HepG2 (cell line): Measurements from ENCODE around the gene OR2A5. TPM values are rescaled to one million over a fixed set of nuclear protein-coding genes. Genes with fewer than 3 reads are reported as not detected.

Experiments used
- MTA3 ChIP-seq: sonication (generic); formaldehyde crosslinking; IDR thresholded peaks from 2 replicates; pipeline ENCODE4 v1.4.0; 2020; ENCODE audit warnings: missing genetic modification reagents
- TGIF2 ChIP-seq: IDR thresholded peaks from 2 replicates; pipeline ENCODE4 v1.6.1; 2016; ENCODE audit warnings: control low read depth, missing compliant biosample characterization
- ZBTB2 ChIP-seq: sonication (generic); formaldehyde crosslinking; IDR thresholded peaks from 2 replicates; pipeline ENCODE4 v1.8.0; 2022; ENCODE audit warnings: low read depth, missing genetic modification reagents
- ZNF768 ChIP-seq: sonication (generic); formaldehyde crosslinking; IDR thresholded peaks from 2 replicates; pipeline ENCODE4 v1.4.0; 2020; ENCODE audit warnings: missing genetic modification reagents
- ZNF781 ChIP-seq: sonication (generic); formaldehyde crosslinking; IDR thresholded peaks from 2 replicates; pipeline ENCODE4 v1.5.1; 2020; ENCODE audit warnings: borderline replicate concordance, mild to moderate bottlenecking, missing genetic modification reagents; ENCODE audit errors: not compliant biosample characterization
- polyA plus RNA-seq, 8 experiments: library from polyadenylated mRNA; depleted of rRNA in 3 of 8; stranded (reverse) in 7 of 8; unstranded in 1 of 8; fragments of >200 nt; fragmentation: Illumina TruSeq in 4 of 8; extraction: Trizol in 4 of 8; gene quantifications; 2 replicates each; pipeline versions ENCODE4 v1.2.1 to v1.2.3, GENCODE V29; 2011 to 2016; ENCODE audit warnings: low read depth in 4 of 8, missing spikeins in 1 of 8, mixed read lengths in 1 of 8; ENCODE audit not compliant: insufficient read depth in 1 of 8
- small RNA-seq, 3 experiments: library from RNA; depleted of rRNA; stranded (forward); fragments of <200 nt; gene quantifications; one replicate each; pipeline ENCODE3, GENCODE V24; 2012; ENCODE audit warnings: low read depth in 2 of 3, low replicate concordance in 1 of 3; ENCODE audit not compliant: insufficient read length in 3 of 3, insufficient read depth in 2 of 3
- total RNA-seq, 5 experiments: library from RNA; depleted of rRNA; stranded (reverse); fragments of >200 nt; fragmentation: Illumina TruSeq; extraction: Trizol; gene quantifications; 2 replicates each; pipeline ENCODE4 v1.2.3, GENCODE V29; 2016; ENCODE audit warnings: low read depth in 1 of 5

OR2A5 gene
- total and polyA plus RNA-seq, 2 of the 13 experiments (the other 11 are each of a cell fraction or from before 2014, with no cell fraction given), result not detected

- no peak for TF ChIP-seq ZBTB2 (CRISPR knock-in tag)
- TF ChIP-seq ZNF768 (CRISPR knock-in tag), result no peak
- TF ChIP-seq TGIF2, result no peak
- no peak for TF ChIP-seq MTA3 (CRISPR knock-in tag)
- TF ChIP-seq ZNF781 (CRISPR knock-in tag), result no peak
Observed at GRCh38 chr7:144105211-144105610, 56.5 kb downstream of the OR2A5 start (continued).

Small RNAs within 50 kb of the gene (small RNA-seq; reads per million reads assigned to genes)
- gene OR2A41P, result 0 reads per million in 3 experiments

Other genes starting within 250 kb of the OR2A5 start
- gene TCAF1, start 146.8 kb upstream of the OR2A5 start, total RNA-seq (2016; rRNA removed; fragmentation: Illumina TruSeq; extraction: Trizol), result 101 and 124 TPM in 2 replicates
- gene TCAF1, start 146.8 kb upstream of the OR2A5 start, polyA plus RNA-seq (2011; rRNA removed), result 36.2 and 40.0 TPM in 2 replicates
- 0.13 TPM in 1 of 2 replicates, not detected in the other for gene OR2F2, start 113.7 kb upstream of the OR2A5 start, total RNA-seq (2016; rRNA removed; fragmentation: Illumina TruSeq; extraction: Trizol)
- gene OR2F2, start 113.7 kb upstream of the OR2A5 start, polyA plus RNA-seq (2011; rRNA removed), result not detected in 2 replicates
- gene OR2F1, start 94.1 kb upstream of the OR2A5 start, total RNA-seq (2016; rRNA removed; fragmentation: Illumina TruSeq; extraction: Trizol), result 0.90 and 1.5 TPM in 2 replicates
- gene OR2F1, start 94.1 kb upstream of the OR2A5 start, polyA plus RNA-seq (2011; rRNA removed), result 0.35 and 0.36 TPM in 2 replicates
- gene OR6B1, start 48.6 kb upstream of the OR2A5 start, total RNA-seq (2016; rRNA removed; fragmentation: Illumina TruSeq; extraction: Trizol), result not detected in 2 replicates
- 0.18 TPM in 2 replicates for gene OR6B1, start 48.6 kb upstream of the OR2A5 start, polyA plus RNA-seq (2011; rRNA removed)
- gene OR2A25, start 20.9 kb downstream of the OR2A5 start, total RNA-seq (2016; rRNA removed; fragmentation: Illumina TruSeq; extraction: Trizol), result not detected in 2 replicates
- gene OR2A25, start 20.9 kb downstream of the OR2A5 start, polyA plus RNA-seq (2011; rRNA removed), result 0.07 TPM in 1 of 2 replicates, not detected in the other
- gene OR2A12, start 37.3 kb downstream of the OR2A5 start, total RNA-seq (2016; rRNA removed; fragmentation: Illumina TruSeq; extraction: Trizol), result not detected in 2 replicates
- 0.18 TPM in 1 of 2 replicates, not detected in the other for gene OR2A12, start 37.3 kb downstream of the OR2A5 start, polyA plus RNA-seq (2011; rRNA removed)
- not detected in 2 replicates for gene OR2A2, start 60.6 kb downstream of the OR2A5 start, total RNA-seq (2016; rRNA removed; fragmentation: Illumina TruSeq; extraction: Trizol)
- gene OR2A2, start 60.6 kb downstream of the OR2A5 start, polyA plus RNA-seq (2011; rRNA removed), result not detected in 2 replicates
- not detected in 2 replicates for gene OR2A14, start 74.2 kb downstream of the OR2A5 start, total RNA-seq (2016; rRNA removed; fragmentation: Illumina TruSeq; extraction: Trizol)
- not detected in 2 replicates for gene OR2A14, start 74.2 kb downstream of the OR2A5 start, polyA plus RNA-seq (2011; rRNA removed)
- gene CTAGE4, start 134.5 kb downstream of the OR2A5 start, total RNA-seq (2016; rRNA removed; fragmentation: Illumina TruSeq; extraction: Trizol), result not detected in 2 replicates
- gene CTAGE4, start 134.5 kb downstream of the OR2A5 start, polyA plus RNA-seq (2011; rRNA removed), result not detected in 2 replicates
- gene ARHGEF35, start 146.9 kb downstream of the OR2A5 start, total RNA-seq (2016; rRNA removed; fragmentation: Illumina TruSeq; extraction: Trizol), result 0.18 TPM in 1 of 2 replicates, not detected in the other
- gene ARHGEF35, start 146.9 kb downstream of the OR2A5 start, polyA plus RNA-seq (2011; rRNA removed), result 0.03 TPM in 1 of 2 replicates, not detected in the other
- not detected in 2 replicates for gene OR2A42, start 190.7 kb downstream of the OR2A5 start, total RNA-seq (2016; rRNA removed; fragmentation: Illumina TruSeq; extraction: Trizol)
- gene OR2A42, start 190.7 kb downstream of the OR2A5 start, polyA plus RNA-seq (2011; rRNA removed), result not detected in 2 replicates
- gene OR2A7, start 215.8 kb downstream of the OR2A5 start, total RNA-seq (2016; rRNA removed; fragmentation: Illumina TruSeq; extraction: Trizol), result not detected in 2 replicates
- gene OR2A7, start 215.8 kb downstream of the OR2A5 start, polyA plus RNA-seq (2011; rRNA removed), result not detected in 2 replicates
- not detected in 2 replicates for gene CTAGE8, start 220.3 kb downstream of the OR2A5 start, total RNA-seq (2016; rRNA removed; fragmentation: Illumina TruSeq; extraction: Trizol)
- not detected in 2 replicates for gene CTAGE8, start 220.3 kb downstream of the OR2A5 start, polyA plus RNA-seq (2011; rRNA removed)